NT2/D1 (cell line): ENCODE measurements around the gene RAB3GAP1.

ENCODE experiments used
- SUZ12 ChIP-seq: IDR thresholded peaks from 2 replicates; pipeline ENCODE4 v1.6.1; 2011; ENCODE audit not compliant: insufficient read length, insufficient read depth; ENCODE audit errors: extremely low read depth
- ZNF274 ChIP-seq: IDR thresholded peaks from 2 replicates; pipeline ENCODE4 v1.6.1; 2011; ENCODE audit warnings: mild to moderate bottlenecking, low read depth, low read length

- TF ChIP-seq ZNF274 = no peak
- TF ChIP-seq SUZ12 = no peak
Measured at GRCh38 chr2:135093670-135094330, 41.7 kb downstream of the RAB3GAP1 start.
